Transverse colon (tissue), 4 donors: ENCODE measurements around the gene GPR39.

Source experiments
- CTCF ChIP-seq, 5 experiments: fragments of 200-600 bp in 3 of 5; fragments of 450-650 bp in 2 of 5; sonication (generic) in 3 of 5; IDR thresholded peaks; 1 replicate in 2 of 5; 2 replicates in 3 of 5; pipeline ENCODE4 v1.5.1; 2016 to 2017; ENCODE audit warnings: antibody characterized with exemption in 5 of 5, inconsistent platforms in 3 of 5, mild to moderate bottlenecking in 2 of 5, moderate library complexity in 1 of 5
- EP300 ChIP-seq: sonication (generic); formaldehyde crosslinking; IDR thresholded peaks from one replicate; pipeline ENCODE4 v1.6.1; 2017; ENCODE audit warnings: antibody characterized with exemption, low read depth
- POLR2A ChIP-seq: fragments of 450-650 bp; IDR thresholded peaks from one replicate; pipeline ENCODE4 v1.6.1; 2016; ENCODE audit warnings: antibody characterized with exemption, mild to moderate bottlenecking, moderate library complexity
- POLR2AphosphoS5 ChIP-seq, 3 donors: sonication (generic); formaldehyde crosslinking; IDR thresholded peaks; one replicate each; pipeline ENCODE4 v1.6.1; 2016; ENCODE audit warnings: antibody characterized with exemption in 3 of 3

GRCh38 chr2:132562245-132562644 is 145.6 kb downstream of the GPR39 start:
- TF ChIP-seq CTCF (IDR thresholded peaks at IDR 0.05) (no peak), EP300 (no peak), POLR2AphosphoS5 (IDR thresholded peaks at IDR 0.05) (no peak), POLR2A (no peak)
